Kasumi-1 (cell line): Measurements from ENCODE around the gene CHST3.
"Not testable (repeated sequence)": the region's sequence is repeated elsewhere in the genome, so short reads cannot be mapped to it uniquely, and the experiment has no call there.

Experiments
- DNase-seq, 2 experiments: peaks; one replicate each; lab custom pipeline; 2025; lab: John Stamatoyannopoulos, UW

CHST3 gene

DNA sequence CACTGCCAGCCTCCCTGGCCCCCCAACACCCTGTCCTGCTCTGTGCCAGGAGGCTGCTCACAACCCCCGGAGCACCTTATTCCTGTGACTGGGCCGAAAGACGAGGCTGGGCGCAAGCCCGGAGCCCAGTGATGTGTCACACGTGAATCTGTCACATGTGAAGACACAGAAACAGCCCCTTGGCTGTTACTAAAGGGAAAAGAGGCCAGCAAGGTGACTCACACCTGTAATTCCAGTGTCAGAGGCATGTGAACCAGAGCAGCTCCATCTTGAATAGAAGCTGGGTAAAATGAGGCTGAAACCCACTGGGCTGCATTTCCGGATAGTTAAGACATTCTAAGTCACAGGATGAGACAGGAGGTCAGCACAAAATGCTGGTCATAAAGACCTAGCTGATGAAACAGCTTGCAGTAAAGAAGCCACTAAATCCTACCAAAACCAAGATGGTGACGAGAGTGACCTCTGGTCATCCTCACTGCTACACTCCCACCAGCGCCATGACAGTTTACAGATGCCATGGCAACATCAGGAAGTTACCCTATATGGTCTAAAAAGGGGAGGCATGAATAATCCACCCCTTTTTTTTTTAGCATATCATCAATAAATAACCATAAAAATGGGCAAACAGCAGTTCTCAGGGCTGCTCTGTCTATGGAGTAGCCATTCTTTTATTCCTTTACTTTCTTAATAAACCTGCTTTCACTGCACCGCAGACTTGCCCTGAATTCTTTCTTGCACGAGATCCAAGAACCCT, 68.4 kb downstream of the CHST3 start:
- DNase-seq = not testable (repeated sequence)

- DNase-seq = no peak
These were observed 69.9 kb downstream of the CHST3 start for GRCh38 chr10:72034040-72034499.

DNA sequence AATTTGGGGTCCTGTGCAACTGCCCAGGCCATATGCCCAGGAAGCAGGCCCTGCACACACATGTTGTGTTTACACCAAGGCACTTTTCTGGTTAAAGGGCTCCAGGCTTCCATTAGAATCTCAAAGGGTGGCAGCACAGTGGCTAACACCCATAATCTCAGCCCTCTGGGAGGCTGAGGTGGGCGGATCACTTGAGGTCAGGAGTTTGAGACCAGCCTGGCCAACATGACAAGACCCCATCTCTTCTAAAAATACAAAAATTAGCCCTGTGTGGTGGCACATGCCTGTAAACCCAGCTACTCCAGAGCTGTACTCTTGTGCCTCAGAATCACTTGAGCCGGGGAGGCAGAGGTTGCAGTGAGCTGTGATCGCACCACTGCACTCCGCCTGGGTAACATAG, 70.6 kb downstream of the CHST3 start:
- no peak for DNase-seq

- no peak for DNase-seq
These were observed 71.2 kb downstream of the CHST3 start for GRCh38 chr10:72035252-72035887.

GRCh38 chr10:72037266-72037665, 73.1 kb downstream of the CHST3 start:
- DNase-seq = no peak

- DNase-seq = no peak
These were observed 73.6 kb downstream of the CHST3 start for GRCh38 chr10:72037811-72038210.

GRCh38 chr10:72038458-72039001, 74.3 kb downstream of the CHST3 start:
- DNase-seq = no peak

DNA sequence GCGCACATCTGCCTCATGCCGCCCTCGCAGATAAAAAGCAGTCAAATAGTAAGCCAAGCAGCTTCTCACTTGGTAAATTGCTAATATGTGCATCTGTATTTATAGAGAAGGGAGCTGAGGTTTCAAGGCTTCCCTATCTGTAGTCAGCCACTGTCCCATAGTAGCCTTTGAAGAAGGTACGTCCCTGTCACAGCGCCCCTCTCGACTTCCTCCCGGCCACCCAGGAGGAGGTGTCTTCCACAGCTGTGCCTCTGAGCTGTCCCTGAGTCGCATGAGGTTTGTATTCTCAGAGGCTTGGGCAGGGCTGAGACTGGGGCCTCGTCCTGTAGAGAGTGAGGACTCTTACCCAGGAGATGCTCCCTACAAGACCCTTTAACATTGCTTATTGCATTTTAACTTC, 75.2 kb downstream of the CHST3 start:
- no peak for DNase-seq

GRCh38 chr10:72041491-72041890, 77.3 kb downstream of the CHST3 start:
- DNase-seq = no peak

- DNase-seq = no peak
These were observed 79.0 kb downstream of the CHST3 start for GRCh38 chr10:72043016-72043834.

- no peak for DNase-seq
These were observed 80.3 kb downstream of the CHST3 start for GRCh38 chr10:72044417-72045041.

- no peak for DNase-seq
These were observed 81.4 kb downstream of the CHST3 start for GRCh38 chr10:72045586-72045985.

DNA sequence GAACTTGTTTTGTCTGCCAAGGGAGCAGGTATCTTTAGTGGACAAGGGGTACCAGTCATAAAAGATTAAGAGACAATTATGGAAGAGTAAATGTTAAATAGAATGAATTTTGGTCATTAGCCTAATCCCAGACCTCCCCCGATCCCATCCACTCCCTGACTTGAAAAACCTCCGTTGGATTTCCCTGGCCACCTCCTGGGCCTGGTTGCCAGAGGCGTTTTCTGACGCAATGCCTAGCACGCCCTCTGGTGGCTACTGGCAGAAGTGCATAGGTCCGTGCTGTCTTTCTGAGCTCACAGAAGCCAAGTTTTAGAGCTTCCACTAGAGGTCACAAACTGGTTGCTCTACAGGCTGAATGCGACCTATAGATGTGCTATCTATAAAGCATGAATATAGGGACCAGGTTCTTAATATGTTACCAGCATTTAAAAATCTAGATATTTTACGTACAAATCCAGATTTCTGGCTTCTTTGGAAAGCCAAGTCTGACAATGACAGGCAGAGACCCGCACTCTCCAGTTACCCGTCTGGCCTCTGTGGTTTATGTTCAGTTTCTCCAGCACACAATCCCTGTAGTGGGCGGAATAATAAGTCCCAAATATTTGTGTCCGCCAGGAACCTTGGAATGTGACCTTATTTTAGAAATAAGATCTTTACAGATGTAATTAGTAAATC, 84.4 kb downstream of the CHST3 start:
- peak; percentile 98 for DNase-seq

- no peak for DNase-seq
These were observed 85.3 kb downstream of the CHST3 start for GRCh38 chr10:72049472-72049871.

DNA sequence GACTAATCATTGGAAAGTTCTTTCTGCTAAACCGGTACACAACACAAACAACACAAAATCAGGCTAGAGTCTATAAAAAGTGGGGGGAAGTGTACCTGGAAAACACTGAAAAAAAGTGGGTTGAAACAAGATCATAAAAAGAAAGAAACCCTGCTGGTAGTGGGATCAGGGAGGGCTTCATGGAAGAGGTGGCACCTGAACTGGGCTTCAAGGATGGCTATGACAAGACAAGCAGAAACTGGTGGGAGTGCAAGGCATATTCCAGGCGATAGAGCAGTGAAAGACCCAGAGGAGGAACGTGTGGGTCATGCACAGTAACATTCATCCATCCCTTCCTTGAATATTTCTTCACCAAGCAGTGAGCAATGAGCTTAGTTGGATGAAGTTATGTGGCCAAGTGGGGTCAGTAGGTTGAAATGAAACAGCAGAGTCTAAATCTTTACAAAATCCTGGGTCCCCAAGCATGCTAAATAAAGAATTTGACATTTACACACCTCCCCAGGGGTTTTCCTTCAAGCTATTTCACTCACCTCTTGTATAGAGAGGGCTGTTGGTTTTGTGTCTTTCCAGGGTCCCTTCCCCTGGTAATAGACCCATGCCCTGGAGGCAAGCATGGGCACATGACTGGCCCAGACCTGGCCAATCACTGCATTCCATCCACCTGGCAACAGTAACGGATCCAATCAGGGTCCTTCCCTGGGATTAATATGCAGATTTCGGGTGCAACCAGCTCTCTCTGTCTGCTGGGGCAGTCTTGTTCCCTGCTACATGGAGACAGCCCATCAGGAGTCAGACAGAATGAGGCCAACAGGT, 86.0 kb downstream of the CHST3 start:
- DNase-seq = no peak

- no peak for DNase-seq
These were observed 86.7 kb downstream of the CHST3 start for GRCh38 chr10:72050873-72051272.

- DNase-seq = no peak
These were observed 89.5 kb downstream of the CHST3 start for GRCh38 chr10:72053690-72054089.

GRCh38 chr10:72056113-72056512, 91.9 kb downstream of the CHST3 start:
- DNase-seq = no peak

GRCh38 chr10:72056932-72057751, 92.9 kb downstream of the CHST3 start:
- DNase-seq = no peak
